Skeletal muscle tissue (tissue), 4 donors: ENCODE results near the gene ZWILCH. TPM values are rescaled to one million over a fixed set of nuclear protein-coding genes. Genes with fewer than 3 reads are reported as not detected.

Experiments
- H3K27ac ChIP-seq: one replicate; pipeline ENCODE4 v1.7.0; 2013; ENCODE audit warnings: mild to moderate bottlenecking, low read depth, low read length, inconsistent platforms
- H3K27me3 ChIP-seq, 3 donors: one replicate each; pipeline ENCODE4 v1.7.0; 2013; ENCODE audit warnings: low read length in 3 of 3; ENCODE audit not compliant: control insufficient read depth in 3 of 3, insufficient read depth in 3 of 3
- H3K36me3 ChIP-seq, 3 donors: one replicate each; pipeline ENCODE4 v1.7.0; 2013; ENCODE audit warnings: low read length in 3 of 3; ENCODE audit not compliant: control insufficient read depth in 3 of 3, insufficient read depth in 3 of 3
- H3K4me1 ChIP-seq, 3 donors: one replicate each; pipeline ENCODE4 v1.7.0; 2013; ENCODE audit warnings: low read length in 3 of 3, mild to moderate bottlenecking in 3 of 3; ENCODE audit not compliant: control insufficient read depth in 3 of 3, insufficient read depth in 3 of 3
- H3K4me3 ChIP-seq, 3 donors: one replicate each; pipeline ENCODE4 v1.7.0; 2013; ENCODE audit warnings: low read length in 3 of 3
- H3K9ac ChIP-seq, 3 donors: one replicate each; pipeline ENCODE4 v1.7.0; 2013; ENCODE audit warnings: low read length in 3 of 3, mild to moderate bottlenecking in 3 of 3, moderate library complexity in 2 of 3, low read depth in 1 of 3
- H3K9me3 ChIP-seq, 3 donors: one replicate each; pipeline ENCODE4 v1.7.0; 2013; ENCODE audit warnings: low read length in 3 of 3; ENCODE audit not compliant: control insufficient read depth in 3 of 3
- total RNA-seq: library from RNA; depleted of rRNA; stranded (reverse); fragments of >200 nt; gene quantifications from one replicate; pipeline ENCODE4 v1.2.3, GENCODE V29; 2014
- donor health status: Osteomylitis.

The ZWILCH gene
- total RNA-seq, 1 donor from 2014 or later = 14.1 TPM

DNA sequence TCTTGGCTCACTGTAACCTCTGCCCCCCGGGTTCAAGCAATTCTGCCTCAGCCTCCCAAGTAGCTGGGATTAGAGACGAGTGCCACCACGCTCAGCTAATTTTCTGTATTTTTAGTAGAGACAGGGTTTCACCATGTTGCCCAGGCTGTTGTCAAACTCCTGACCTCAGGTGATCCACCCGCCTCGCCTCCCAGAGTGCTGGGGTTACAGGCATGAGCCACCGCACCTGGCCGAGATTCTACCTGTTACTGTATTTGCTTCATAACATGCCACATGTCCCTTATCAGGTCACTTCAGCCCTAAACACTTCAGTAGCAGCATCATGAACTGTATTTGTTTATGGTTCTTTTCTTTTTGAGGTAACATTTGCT lies 68.2 kb downstream of the ZWILCH start:
- no peak overlapping the region for H3K9ac ChIP-seq
- H3K4me3 ChIP-seq = no peak overlapping the region
- H3K9me3 ChIP-seq = no peaks in the 10 kb centered on the region
- no peaks in the 10 kb centered on the region for H3K4me1 ChIP-seq
- no peaks in the 10 kb centered on the region for H3K36me3 ChIP-seq
- no peak overlapping the region for H3K27ac ChIP-seq
- H3K27me3 ChIP-seq = no peaks in the 10 kb centered on the region

DNA sequence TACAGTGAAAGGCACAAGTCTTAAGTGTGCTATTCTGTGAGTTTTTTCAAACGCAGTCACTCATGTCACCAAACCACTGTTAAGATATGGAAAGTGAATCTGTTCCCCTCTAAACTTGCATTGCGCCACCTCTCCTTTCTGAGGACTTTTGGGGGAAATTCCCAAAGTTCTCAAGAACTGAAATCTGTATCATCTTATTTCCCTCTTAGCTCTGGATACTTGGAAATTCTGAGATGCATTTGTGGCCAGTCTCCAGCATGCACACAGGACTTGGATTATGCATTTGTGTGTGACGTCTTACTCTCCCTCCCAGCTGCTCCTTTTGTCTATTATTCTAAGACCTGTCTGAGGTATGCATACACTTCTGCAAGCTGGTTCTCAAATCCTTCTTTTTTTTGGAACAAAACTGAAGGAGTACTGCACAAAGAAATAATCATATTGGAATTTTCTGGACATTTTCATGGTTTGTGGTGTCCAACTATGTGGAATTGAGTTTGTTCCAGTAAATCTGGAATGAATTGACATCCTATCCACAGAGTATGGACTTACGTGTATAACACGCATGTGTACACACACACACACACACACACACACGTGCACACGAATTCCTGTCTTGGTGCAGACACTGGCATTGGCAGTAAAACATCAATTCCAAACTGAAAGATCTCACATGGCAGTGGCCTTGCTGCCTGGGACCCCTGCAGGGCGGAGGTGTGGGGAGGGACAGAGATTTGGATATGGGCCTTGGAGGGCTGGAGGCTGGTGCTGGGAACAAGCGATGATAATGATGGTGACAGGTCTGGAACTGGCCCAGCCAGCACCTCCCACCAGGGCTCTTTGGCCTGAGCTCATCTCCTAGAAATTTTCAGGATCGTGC lies 68.8 kb downstream of the ZWILCH start:
- Histone ChIP-seq H3K4me1 (no peaks in the 10 kb centered on the region), H3K27ac (no peak overlapping the region), H3K9ac (no peak overlapping the region), H3K36me3 (no peaks in the 10 kb centered on the region), H3K27me3 (no peaks in the 10 kb centered on the region), H3K4me3 (no peak overlapping the region), H3K9me3 (no peaks in the 10 kb centered on the region)

DNA sequence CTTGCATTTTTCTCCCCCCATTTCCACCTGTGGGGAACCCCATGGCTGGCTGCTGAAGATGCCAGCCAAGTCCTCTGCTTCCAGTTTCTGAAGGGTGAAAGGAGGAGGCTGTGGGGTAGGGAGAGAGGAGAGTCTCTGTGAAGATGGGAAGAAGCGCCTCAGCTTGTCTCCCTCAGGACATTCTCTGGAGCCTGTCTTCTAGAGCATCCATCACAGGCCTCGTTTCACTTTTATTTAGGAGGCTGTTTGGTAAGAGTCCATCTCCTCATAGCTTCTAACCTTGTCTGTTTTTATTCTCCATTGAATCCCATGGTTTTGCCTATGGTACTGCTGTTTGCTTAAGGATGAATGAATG lies 69.4 kb downstream of the ZWILCH start:
- Histone ChIP-seq H3K4me1 (no peaks in the 10 kb centered on the region), H3K27ac (no peak overlapping the region), H3K36me3 (no peaks in the 10 kb centered on the region), H3K9me3 (no peaks in the 10 kb centered on the region), H3K4me3 (no peak overlapping the region), H3K27me3 (no peaks in the 10 kb centered on the region), H3K9ac (no peak overlapping the region)

DNA sequence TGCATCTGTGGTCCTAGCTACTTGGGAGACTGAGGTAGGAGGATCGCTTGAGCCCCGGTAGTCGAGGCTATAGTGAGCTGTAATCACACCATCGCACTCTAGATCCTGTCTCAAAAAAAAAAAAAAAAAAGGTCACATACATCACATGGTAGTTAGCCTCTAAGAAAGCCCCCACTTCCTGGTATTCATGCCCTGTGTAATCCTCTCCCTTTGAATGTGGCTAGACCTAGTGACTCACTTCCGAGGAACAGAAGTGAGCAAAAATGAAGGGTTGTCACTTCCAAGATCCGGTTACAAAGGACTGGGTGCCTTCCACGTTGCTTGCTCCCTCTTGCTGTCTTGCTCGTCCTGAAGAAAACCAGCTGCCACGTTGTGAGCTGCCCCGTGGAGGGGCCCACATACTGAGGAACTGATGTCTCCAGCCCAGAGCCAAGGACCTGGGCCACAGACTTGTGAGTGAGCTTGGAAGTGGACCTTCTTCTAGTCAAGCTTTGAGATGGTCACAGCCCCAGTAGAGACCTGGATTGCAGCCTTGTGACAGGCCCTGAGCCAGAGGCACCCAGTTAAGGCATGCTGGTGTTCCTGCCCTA lies 73.3 kb downstream of the ZWILCH start:
- Histone ChIP-seq H3K4me1 (peaks cover 3% of the 10 kb centered on the region in 3 donors), H3K27me3 (no peaks in the 10 kb centered on the region)

DNA sequence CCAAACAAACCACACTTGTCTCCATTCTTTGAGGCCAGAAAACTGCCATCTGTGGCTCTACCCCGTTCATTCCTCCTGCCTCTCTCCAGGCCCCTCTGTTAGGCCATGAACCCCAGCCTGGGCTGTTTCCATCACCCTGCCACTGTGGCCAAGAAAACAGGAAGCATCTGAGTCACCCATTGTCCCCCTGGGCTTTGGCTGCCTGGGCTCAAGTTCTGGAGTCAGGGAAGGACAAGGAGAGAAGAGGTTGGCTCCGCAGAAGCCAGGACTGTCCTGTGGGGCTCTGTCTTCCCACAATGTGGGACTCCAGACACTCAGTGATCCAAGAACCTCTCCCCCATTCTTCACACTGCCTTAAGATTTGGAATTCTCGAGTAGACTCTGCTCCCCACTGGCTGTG lies 75.5 kb downstream of the ZWILCH start:
- H3K9ac ChIP-seq = no peak overlapping the region
- no peaks in the 10 kb centered on the region for H3K36me3 ChIP-seq
- H3K9me3 ChIP-seq = no peaks in the 10 kb centered on the region
- no peak overlapping the region for H3K4me3 ChIP-seq
- H3K27me3 ChIP-seq = no peaks in the 10 kb centered on the region
- peaks cover 3% of the 10 kb centered on the region in 3 donors for H3K4me1 ChIP-seq
- no peak overlapping the region for H3K27ac ChIP-seq

More for the DNA sequence above, 73.3 kb downstream of the ZWILCH start:
- H3K4me3 ChIP-seq = no peak overlapping the region
- no peak overlapping the region for H3K9ac ChIP-seq
- no peak overlapping the region for H3K27ac ChIP-seq
- H3K9me3 ChIP-seq = no peaks in the 10 kb centered on the region
- H3K36me3 ChIP-seq = no peaks in the 10 kb centered on the region

DNA sequence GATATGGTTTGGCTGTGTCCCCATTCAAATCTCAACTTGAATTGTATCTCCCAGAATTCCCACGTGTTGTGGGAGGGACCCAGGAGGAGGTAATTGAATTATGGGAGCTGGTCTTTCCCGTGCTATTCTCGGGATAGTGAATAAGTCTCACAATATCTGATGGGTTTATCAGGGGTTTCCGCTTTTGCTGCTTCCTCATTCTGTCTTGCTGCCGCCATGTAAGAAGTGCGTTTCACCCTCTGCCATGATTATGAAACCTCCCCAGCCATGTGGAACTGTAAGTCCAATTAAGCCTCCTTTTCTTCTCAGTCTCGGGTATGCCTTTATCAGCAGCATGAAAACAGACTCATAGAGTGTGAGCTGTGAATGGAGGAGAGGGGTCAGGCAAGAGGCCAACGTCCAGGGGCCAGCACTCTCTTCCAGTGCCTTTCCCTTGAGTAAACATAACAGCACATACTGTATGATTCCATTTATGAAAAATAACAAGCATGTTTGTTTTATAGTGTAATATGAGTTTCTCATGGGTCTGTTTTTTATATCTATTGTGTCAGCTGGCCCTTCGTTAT lies 76.9 kb downstream of the ZWILCH start:
- H3K4me3 ChIP-seq = no peak overlapping the region
- no peak overlapping the region for H3K27ac ChIP-seq
- no peaks in the 10 kb centered on the region for H3K36me3 ChIP-seq
- peaks cover 3% of the 10 kb centered on the region in 3 donors for H3K4me1 ChIP-seq
- H3K9me3 ChIP-seq = no peaks in the 10 kb centered on the region
- peaks cover 5 to 7% (median 6%) of the 10 kb centered on the region in 3 donors for H3K27me3 ChIP-seq
- no peak overlapping the region for H3K9ac ChIP-seq

DNA sequence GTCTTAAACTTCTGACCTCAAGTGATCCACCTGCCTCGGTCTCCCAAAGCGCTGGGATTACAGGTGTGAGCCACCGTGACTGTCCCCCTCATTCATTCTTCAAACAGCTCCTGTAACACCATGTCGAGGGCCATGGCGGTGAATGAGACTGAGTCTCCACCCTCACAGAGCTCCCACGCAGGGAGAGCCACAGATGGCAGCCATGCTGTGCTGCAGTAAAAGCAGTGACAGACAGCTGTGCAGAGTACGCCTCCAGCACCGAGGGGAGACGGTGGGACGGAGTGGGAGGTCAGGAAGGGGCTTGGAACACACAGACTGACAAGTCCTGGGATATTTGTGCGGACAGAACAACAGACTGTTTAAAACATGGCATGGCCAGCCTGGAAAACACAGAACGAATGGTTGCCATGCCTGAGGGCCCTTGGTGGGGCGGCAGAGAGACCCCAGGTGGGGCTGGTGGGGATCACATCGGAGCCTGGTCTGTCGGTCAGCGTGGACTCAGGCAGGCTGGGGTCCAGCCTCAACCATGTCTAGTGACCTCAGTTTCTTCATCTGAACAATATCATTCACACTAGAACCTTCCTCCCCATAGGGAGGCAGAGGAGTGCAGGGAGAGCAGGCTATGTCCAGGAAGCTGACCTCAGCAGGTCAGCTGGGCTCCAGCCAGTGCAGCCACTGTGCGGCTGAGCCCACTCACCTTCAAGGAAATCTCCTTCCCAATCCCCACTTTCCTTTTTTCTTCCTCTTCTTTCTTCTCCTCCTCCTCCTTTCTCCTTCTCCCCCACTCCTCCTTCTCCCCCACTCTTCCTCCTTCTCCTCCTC lies 81.2 kb downstream of the ZWILCH start:
- H3K27me3 ChIP-seq = peaks cover 13 to 20% (median 18%) of the 10 kb centered on the region in 3 donors
- H3K9ac ChIP-seq = no peak overlapping the region
- no peaks in the 10 kb centered on the region for H3K36me3 ChIP-seq
- no peaks in the 10 kb centered on the region for H3K9me3 ChIP-seq
- H3K27ac ChIP-seq = no peak overlapping the region
- H3K4me3 ChIP-seq = no peak overlapping the region
- peaks cover 0 to 3% (median 2%) of the 10 kb centered on the region in 3 donors for H3K4me1 ChIP-seq

DNA sequence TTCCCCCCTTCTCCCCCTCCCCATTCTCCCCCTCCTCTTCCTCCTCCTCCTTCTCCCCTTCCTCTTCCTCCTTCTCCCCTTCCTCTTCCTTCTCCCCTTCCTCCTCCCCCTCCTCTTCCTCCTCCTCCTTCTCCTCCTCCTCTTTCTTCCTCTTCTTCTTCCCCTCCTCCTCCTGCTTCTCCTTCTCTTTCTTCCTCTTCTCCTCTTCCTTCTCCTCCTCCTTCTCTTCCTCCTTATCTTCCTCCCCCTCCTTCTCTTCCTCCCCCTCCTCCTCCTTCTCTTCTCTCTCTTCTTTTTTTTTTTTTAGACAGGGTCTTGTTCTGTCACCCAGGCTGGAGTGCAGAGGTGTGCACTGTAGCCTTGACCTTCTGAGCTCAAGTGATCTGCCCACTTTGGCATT lies 81.9 kb downstream of the ZWILCH start:
- peaks cover 13 to 20% (median 18%) of the 10 kb centered on the region in 3 donors for H3K27me3 ChIP-seq
- no peaks in the 10 kb centered on the region for H3K9me3 ChIP-seq
- H3K9ac ChIP-seq = no peak overlapping the region
- H3K4me3 ChIP-seq = no peak overlapping the region
- H3K27ac ChIP-seq = no peak overlapping the region
- H3K4me1 ChIP-seq = peaks cover 0 to 3% (median 2%) of the 10 kb centered on the region in 3 donors
- no peaks in the 10 kb centered on the region for H3K36me3 ChIP-seq

DNA sequence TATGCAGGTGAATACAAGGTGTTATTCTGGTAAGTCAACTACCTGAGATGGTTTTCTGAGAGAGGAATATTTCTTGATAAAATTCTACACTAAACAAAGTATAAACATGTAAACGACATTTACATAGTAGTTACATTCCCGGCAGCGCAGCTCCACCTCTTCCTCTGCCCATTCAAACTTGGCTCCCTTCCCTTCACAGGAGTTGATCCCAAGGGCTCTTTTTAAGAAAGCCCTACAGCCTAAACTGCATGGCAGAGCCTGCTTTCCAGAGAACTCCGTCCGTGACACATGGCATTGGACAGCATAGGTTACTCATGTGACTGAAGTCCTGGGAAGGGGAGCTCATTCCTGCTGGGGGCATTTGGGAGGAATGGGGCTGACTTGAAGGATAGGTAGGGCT lies 82.6 kb downstream of the ZWILCH start:
- no peak overlapping the region for H3K4me3 ChIP-seq
- H3K36me3 ChIP-seq = no peaks in the 10 kb centered on the region
- no peak overlapping the region for H3K9ac ChIP-seq
- no peaks in the 10 kb centered on the region for H3K9me3 ChIP-seq
- H3K27ac ChIP-seq = no peak overlapping the region
- H3K4me1 ChIP-seq = peaks cover 0 to 3% (median 2%) of the 10 kb centered on the region in 3 donors
- peaks cover 13 to 20% (median 18%) of the 10 kb centered on the region in 3 donors for H3K27me3 ChIP-seq
